IPS-18a (cell line): Measurements from ENCODE around the gene SLC2A1.
A peak's percentile ranks its signal among the peaks of the same experiment; 100 is the strongest.

ENCODE experiments used
- H3K27ac ChIP-seq: one replicate; pipeline ENCODE4 v1.5.1; 2013; ENCODE audit warnings: low read length
- H3K27me3 ChIP-seq: one replicate; pipeline ENCODE4 v1.6.1; 2013; ENCODE audit warnings: mild to moderate bottlenecking, low read length; ENCODE audit not compliant: control insufficient read depth, insufficient read depth
- H3K36me3 ChIP-seq: one replicate; pipeline ENCODE4 v1.6.1; 2013; ENCODE audit warnings: low read depth, low read length; ENCODE audit not compliant: control insufficient read depth
- H3K4me1 ChIP-seq: one replicate; pipeline ENCODE4 v1.6.1; 2013; ENCODE audit warnings: low read depth, low read length; ENCODE audit not compliant: control insufficient read depth
- H3K4me3 ChIP-seq: one replicate; pipeline ENCODE4 v1.5.1; 2013; ENCODE audit warnings: low read length
- H3K9ac ChIP-seq: one replicate; pipeline ENCODE4 v1.6.1; 2013; ENCODE audit warnings: mild to moderate bottlenecking, low read length, moderate library complexity
- H3K9me3 ChIP-seq: one replicate; pipeline ENCODE4 v1.6.1; 2013; ENCODE audit warnings: low read depth, low read length; ENCODE audit not compliant: control insufficient read depth

SLC2A1 gene

DNA sequence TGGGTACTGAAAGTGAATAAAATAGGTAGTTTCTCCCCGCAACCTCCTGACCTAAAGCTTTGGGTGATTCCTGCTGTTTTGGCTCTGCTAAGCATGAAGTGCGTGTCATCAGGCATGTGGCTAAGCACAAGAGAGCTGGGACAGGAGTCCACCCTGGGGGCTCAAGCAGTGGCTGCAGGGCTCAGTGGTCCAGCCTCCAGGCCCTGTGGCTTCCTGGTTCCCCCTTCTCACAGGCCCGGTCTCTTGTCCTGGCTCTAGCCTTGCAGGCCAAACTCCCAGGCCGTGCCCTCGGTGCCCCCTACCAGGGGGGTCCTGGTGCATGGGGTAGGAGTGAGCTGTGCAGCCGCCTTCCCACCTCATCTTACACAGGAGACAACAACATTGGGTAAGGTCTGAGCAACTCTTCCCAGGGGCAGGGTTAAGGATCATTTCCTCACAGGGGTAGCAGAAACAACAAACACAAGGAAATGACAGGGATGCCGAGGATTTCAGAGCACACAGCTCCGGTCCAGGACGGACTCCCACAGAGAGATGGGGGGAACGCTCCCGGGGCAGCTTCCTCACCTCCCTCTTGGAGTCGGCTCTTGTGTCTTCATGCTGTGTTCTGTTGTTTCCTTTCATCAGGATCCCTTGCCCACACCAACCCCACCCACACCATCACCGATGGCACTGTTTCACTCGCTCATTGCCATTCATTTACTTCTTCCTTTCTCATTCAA lies 19.8 kb upstream of the SLC2A1 start:
- Histone ChIP-seq H3K9ac (no peak overlapping the region), H3K36me3 (peaks cover 8% of the 10 kb centered on the region), H3K27me3 (no peaks in the 10 kb centered on the region), H3K4me3 (no peak overlapping the region), H3K27ac (no peak overlapping the region), H3K9me3 (no peaks in the 10 kb centered on the region), H3K4me1 (peaks cover 17% of the 10 kb centered on the region)

GRCh38 chr1:42977653-42978052 lies 19.0 kb upstream of the SLC2A1 start:
- Histone ChIP-seq H3K4me1 (peaks cover 17% of the 10 kb centered on the region), H3K36me3 (peaks cover 8% of the 10 kb centered on the region), H3K27me3 (no peaks in the 10 kb centered on the region), H3K9ac (no peak overlapping the region), H3K9me3 (no peaks in the 10 kb centered on the region), H3K4me3 (no peak overlapping the region), H3K27ac (no peak overlapping the region)

DNA sequence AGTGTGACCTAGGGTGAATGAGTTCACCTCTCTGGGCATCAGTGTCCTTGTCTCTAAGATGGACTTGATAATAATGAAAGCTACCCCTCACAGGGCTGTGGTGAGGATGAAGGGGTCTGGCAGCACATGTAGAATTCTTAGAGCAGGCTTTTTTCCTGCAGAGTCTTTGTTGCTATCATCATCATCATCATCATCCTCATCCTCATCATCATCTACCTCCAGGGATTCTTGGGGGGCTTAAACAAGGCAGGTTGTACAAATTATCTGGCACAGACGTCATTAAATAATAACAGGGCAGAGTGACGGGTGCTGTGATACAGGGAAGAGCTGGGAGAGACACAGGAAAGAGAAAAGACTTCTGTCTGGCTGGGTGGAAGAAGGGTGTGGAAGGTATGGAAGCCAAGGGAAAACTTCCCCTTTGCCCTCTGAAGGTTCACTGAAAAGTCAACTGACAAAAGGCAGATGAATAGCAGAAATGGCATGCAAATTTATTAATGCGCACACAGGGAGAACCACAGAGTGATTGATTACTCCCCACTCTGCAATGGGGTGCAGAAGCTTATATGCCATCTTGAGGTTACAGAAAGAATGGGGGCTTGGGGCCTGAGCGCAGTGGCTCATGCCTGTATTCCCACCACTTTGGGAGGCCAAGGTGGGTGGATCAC lies 17.0 kb upstream of the SLC2A1 start:
- Histone ChIP-seq H3K9me3 (no peaks in the 10 kb centered on the region), H3K4me1 (peaks cover 17% of the 10 kb centered on the region), H3K4me3 (no peak overlapping the region), H3K9ac (no peak overlapping the region), H3K27ac (no peak overlapping the region), H3K36me3 (peaks cover 7% of the 10 kb centered on the region), H3K27me3 (no peaks in the 10 kb centered on the region)

- no peak overlapping the region for H3K27ac ChIP-seq
- peaks cover 17% of the 10 kb centered on the region for H3K4me1 ChIP-seq
- H3K9me3 ChIP-seq = no peaks in the 10 kb centered on the region
- no peaks in the 10 kb centered on the region for H3K27me3 ChIP-seq
- H3K4me3 ChIP-seq = no peak overlapping the region
- H3K36me3 ChIP-seq = peaks cover 3% of the 10 kb centered on the region
- H3K9ac ChIP-seq = no peak overlapping the region
Observed at GRCh38 chr1:42974767-42975437, 16.2 kb upstream of the SLC2A1 start.

DNA sequence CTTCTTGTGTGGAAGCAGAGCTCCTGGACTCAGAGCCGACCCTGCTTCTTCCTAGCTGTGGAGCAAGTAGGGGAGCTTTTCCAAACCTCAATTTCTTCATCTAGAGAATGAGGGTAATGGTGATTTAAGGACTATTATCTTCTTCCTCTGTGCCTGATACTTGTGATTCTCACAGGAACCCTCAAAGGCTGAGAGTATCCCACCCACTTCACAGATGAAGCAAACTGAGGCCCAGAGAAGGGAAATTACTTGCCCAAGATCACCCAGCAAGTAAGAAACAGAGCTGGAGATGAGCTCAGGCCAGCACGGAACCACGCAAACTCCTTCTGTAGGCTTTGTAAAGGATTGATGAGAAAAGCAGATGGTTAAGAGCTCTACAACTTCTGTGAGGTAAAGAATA lies 15.1 kb upstream of the SLC2A1 start:
- no peak overlapping the region for H3K9ac ChIP-seq
- no peaks in the 10 kb centered on the region for H3K9me3 ChIP-seq
- H3K27ac ChIP-seq = no peak overlapping the region
- H3K4me3 ChIP-seq = no peak overlapping the region
- H3K36me3 ChIP-seq = peaks cover 3% of the 10 kb centered on the region
- H3K27me3 ChIP-seq = no peaks in the 10 kb centered on the region
- H3K4me1 ChIP-seq = peaks cover 12% of the 10 kb centered on the region

GRCh38 chr1:42973286-42973685 lies 14.6 kb upstream of the SLC2A1 start:
- Histone ChIP-seq H3K36me3 (peaks cover 3% of the 10 kb centered on the region), H3K4me3 (no peak overlapping the region), H3K27ac (no peak overlapping the region), H3K9ac (no peak overlapping the region), H3K27me3 (no peaks in the 10 kb centered on the region), H3K9me3 (no peaks in the 10 kb centered on the region), H3K4me1 (peaks cover 8% of the 10 kb centered on the region)

DNA sequence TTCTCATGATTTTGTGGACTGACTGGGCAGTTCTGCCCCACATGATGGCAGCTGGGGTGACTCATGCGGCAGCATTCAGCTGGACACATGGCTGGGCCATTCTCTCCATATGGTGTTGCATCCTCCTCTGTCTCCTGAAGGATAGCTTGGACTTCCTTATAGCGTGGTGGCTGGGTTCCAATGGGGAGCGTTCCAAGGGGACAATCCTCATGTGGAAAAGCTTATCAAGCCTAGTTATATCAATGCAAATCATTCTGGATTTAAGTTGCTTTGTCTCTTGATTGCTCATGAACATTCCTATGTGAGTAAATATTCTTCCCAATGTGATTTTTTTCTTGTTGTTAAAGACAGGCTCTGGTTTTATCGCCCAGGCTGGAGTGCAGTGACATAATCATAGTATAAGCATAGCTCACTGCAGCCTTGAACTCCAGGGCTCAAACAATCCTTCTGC lies 13.2 kb upstream of the SLC2A1 start:
- no peaks in the 10 kb centered on the region for H3K27me3 ChIP-seq
- H3K9me3 ChIP-seq = no peaks in the 10 kb centered on the region
- no peak overlapping the region for H3K27ac ChIP-seq
- H3K4me3 ChIP-seq = no peak overlapping the region
- peaks cover 10% of the 10 kb centered on the region for H3K4me1 ChIP-seq
- H3K36me3 ChIP-seq = peaks cover 3% of the 10 kb centered on the region
- no peak overlapping the region for H3K9ac ChIP-seq

GRCh38 chr1:42970143-42970542 lies 11.5 kb upstream of the SLC2A1 start:
- no peaks in the 10 kb centered on the region for H3K27me3 ChIP-seq
- peaks cover 3% of the 10 kb centered on the region for H3K36me3 ChIP-seq

GRCh38 chr1:42968654-42969053 lies 10.0 kb upstream of the SLC2A1 start:
- H3K27ac ChIP-seq = no peak overlapping the region
- no peak overlapping the region for H3K4me3 ChIP-seq
- H3K9ac ChIP-seq = no peak overlapping the region
- H3K9me3 ChIP-seq = no peaks in the 10 kb centered on the region
- H3K36me3 ChIP-seq = peaks cover 3% of the 10 kb centered on the region
- peaks cover 10% of the 10 kb centered on the region for H3K4me1 ChIP-seq
- no peaks in the 10 kb centered on the region for H3K27me3 ChIP-seq

More at GRCh38 chr1:42970143-42970542, 11.5 kb upstream of the SLC2A1 start:
- Histone ChIP-seq H3K9ac (no peak overlapping the region), H3K4me1 (peaks cover 7% of the 10 kb centered on the region), H3K27ac (no peak overlapping the region), H3K9me3 (no peaks in the 10 kb centered on the region), H3K4me3 (no peak overlapping the region)

DNA sequence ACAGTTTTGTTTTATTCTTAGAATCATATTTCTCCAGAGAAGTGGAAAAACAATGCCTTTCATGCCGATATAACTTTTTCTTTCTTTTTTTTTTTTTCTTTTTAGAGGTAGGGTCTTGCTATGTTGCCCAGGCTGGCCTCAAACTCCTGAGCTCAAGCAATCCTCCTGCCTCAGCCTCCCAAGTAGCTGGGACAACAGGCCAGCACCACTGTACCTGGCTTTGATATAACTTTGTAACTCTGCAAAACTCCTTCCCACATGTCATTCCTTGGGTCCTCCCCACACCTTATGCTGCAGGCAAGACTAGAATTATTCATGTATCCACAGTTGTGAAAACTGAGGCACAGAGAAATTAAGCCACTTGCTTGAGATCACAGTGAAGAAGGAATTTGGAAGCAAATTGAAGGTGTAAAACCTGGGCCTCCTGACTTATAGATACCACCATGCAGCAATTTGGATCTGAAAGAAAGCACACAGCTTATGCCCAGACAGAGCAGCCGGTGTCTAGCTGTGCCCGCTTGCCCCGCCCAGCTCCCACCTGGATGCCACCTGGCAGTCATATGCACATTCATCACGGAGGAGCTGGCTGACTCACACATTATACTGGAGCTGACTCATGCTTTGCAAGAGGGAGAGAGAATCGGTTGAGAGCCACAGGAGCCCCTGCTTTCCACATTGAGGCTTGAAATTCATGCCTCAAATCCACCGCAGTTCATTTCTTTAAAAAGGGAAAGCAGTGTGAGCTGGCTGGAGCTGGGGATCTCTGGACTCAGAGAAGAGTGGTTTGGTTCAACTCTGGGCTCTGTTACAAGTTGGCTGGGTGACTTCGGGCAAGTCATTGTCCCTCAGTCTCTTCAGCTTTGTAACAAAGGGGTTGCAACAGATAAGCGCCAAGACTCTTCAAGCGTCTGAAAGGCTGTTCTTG lies 8.3 kb upstream of the SLC2A1 start:
- no peak overlapping the region for H3K4me3 ChIP-seq
- peaks cover 3% of the 10 kb centered on the region for H3K36me3 ChIP-seq
- no peaks in the 10 kb centered on the region for H3K9me3 ChIP-seq
- no peaks in the 10 kb centered on the region for H3K27me3 ChIP-seq
- peak overlapping the region; percentile 18 for H3K9ac ChIP-seq
- no peak overlapping the region for H3K27ac ChIP-seq
- peaks cover 26% of the 10 kb centered on the region for H3K4me1 ChIP-seq

- Histone ChIP-seq H3K36me3 (no peaks in the 10 kb centered on the region), H3K4me1 (peaks cover 37% of the 10 kb centered on the region), H3K27ac (no peak overlapping the region), H3K9me3 (no peaks in the 10 kb centered on the region), H3K4me3 (no peak overlapping the region), H3K9ac (no peak overlapping the region), H3K27me3 (no peaks in the 10 kb centered on the region)
Observed at GRCh38 chr1:42965378-42965777, 6.7 kb upstream of the SLC2A1 start.
